ENCODE data around the gene GKN2.
"Not testable (repeated sequence)": the region's sequence is repeated elsewhere in the genome, so short reads cannot be mapped to it uniquely, and the experiment has no call there.

Gene GKN2

DNA sequence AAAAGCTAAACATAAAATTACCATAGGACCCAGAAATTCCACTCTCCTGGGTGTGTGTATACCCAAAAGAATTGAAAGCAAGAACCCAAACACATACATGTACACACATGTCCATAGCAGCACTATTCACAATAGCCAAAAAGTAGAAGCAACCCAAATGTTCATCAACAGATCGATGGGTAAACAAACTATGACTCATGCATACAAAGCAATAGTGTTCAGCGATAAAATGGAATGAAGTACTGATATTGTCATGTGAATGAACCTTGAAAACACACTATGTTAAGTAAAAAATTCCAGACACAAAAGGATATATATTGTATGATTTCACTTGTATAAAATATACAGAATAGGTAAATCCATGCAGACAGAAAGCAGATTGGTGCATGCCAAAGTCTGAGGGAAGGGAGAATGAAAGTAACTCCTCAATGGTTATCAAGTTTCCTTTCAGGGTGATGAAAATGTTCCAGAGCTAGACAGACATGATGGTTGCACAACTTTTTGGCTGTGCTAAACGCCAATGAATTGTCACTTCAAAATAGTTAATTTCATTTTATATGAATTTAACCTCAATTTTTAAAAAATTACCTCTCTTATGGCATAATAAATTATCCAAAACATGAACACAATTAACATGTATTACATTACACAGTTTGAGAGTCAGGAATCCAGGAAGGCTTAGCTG, 35.5 kb downstream of the GKN2 start:
- no peak for DNase-seq

- DNase-seq = no peak
Measured at GRCh38 chr2:68916226-68916625, 36.5 kb downstream of the GKN2 start.

DNA sequence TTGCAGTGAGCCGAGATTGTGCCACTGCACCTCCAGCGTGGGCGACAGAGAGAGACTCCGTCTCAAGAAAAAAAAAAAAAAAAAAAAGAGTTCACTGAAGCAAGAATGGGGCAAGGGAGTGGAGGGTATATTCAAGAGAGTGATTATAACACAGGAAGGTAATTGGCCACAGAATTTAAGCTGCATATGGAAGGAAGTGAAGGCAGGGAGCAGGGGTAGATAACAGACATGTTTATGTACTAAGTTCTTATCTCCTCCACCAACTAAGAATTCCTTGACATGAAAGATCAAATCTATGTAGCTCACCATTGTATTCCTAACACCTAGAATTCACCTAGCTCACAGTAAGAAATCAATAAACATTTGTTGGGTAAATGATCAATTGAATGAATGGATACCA, 37.3 kb downstream of the GKN2 start:
- no peak for DNase-seq

- DNase-seq = no peak
Measured at GRCh38 chr2:68913359-68913758, 39.3 kb downstream of the GKN2 start.

DNA sequence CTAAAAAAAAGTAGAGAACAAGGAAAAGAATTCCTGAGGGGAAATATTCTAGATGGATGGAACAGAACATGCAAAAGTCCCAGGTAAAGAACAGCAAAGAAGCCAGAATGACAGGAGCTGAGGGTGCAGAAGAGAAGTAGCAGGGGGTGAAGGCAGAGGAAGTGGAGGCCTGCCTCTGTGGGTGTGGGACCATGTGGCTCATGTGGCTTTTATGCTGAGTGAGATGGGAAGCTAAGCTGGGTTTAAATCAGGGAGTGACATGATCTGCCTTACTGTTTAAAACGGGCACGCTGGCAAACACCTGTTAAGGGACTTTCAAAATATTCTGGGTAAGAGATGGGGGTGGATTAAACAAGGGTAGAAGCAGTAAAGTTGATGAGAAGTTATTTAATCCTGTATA, 40.0 kb downstream of the GKN2 start:
- no peak for DNase-seq

GRCh38 chr2:68912111-68912510, 40.6 kb downstream of the GKN2 start:
- no peak for DNase-seq

DNA sequence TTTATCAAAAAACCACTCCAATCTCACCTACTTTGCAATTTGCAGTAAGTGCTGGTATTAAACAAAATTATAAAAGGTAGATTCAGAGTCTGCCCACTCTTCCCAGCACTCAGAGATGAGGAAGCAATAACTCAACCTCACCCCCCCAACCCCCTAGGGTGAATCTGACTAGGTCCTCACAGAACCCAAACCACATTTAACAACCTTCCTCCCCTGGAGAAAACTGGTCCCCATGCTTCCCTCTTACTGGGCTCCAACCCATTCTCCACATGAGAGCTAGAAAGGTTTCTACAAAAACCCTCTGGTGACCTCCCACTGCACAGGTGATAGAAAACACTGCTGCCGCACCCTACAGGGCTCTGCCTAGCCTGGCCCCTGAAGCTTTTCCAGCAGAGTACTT, 41.0 kb downstream of the GKN2 start:
- no peak for DNase-seq

GRCh38 chr2:68911246-68911645, 41.4 kb downstream of the GKN2 start:
- no peak for DNase-seq

DNA sequence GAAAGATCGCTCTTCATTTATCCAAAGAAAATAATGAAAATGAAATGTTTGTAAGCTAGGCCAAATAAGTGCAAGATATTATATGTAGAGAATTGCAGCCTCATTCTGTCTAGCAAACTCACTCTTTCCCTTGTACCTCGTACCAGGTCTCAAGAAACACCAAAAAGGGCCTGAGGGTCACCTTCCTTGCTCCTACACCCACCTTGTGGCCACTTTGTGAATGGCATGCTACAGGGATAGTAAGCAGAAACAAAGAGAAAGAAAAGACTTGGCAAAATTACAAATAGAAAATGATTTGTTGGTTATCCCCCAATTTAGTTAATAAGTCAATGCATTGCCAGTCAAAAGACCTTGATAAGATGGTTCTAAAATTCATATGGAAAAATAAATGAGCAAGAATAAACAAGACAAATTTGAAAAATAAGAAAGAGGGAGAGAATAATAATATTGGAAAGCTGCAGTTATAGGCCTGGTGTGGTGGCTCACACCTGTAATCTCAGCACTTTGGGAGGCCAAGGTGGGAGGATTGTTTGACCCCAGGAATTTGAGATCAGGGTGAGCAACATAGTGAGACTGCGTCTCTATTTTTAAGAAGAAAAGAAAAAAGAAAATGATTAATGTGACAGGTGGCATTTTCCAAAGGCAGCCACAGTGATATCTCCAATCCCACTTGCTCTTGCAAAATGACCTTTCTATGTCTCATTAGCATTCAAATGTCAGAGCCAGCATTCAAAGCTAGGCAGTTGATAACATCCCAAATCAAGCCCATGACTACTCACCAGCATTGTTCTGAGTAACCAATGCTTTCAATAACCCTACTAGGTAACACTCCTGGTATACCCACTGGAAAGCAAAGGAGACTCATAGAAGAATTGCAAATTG, 42.7 kb downstream of the GKN2 start:
- DNase-seq = no peak

- DNase-seq = no peak
Measured at GRCh38 chr2:68908392-68908970, 44.2 kb downstream of the GKN2 start.

GRCh38 chr2:68907920-68908253, 44.8 kb downstream of the GKN2 start:
- no peak for DNase-seq

DNA sequence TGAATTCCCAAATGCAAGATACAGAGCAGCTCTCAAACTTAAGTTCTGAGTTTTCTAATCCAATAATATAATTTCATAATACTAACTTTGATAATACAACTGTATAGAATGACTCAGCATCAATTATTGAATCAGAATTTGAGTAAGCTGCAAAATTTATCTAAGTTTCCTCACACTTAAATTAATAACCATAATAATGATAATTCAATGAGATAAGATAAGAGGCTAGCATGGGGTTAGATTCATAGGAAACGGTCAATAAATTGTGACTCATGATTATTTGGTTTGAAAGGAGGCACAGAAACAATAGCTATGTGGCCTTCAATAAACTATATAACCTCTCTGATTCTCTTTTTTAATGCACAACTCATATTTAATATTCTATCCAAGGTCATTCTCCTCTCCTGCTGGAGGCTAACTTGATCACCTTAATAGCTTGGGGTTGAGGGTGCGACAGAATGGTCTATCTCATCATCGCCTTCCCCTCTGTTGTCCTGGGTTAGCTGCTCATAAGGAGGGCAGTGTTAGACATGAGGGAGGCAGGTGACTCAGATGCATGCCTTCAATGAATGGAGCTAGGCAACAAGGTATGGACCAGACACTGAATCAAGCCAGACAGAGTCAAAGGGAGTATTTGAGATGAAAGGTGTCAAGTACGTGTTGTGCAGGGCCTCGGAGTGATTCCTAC, 45.3 kb downstream of the GKN2 start:
- DNase-seq = no peak

DNA sequence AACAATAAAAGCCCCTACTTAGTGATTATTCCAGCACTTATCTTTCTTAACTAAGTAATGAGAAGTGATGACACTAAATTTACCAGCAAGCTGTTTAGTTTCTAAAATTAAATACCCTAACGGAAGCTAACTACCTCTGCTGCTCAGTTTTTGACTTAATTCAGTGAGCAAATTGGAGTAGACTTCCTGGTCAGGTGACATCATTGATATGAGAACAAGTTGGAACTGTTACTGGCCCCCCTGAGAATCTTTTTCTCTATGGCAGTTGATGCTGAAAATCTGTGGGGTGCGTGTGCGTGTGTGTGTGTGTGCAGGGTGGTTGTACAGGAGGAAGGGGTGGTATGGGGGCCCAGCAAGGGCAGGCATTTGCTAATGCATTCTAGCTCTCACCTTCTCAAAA, 46.0 kb downstream of the GKN2 start:
- no peak for DNase-seq

DNA sequence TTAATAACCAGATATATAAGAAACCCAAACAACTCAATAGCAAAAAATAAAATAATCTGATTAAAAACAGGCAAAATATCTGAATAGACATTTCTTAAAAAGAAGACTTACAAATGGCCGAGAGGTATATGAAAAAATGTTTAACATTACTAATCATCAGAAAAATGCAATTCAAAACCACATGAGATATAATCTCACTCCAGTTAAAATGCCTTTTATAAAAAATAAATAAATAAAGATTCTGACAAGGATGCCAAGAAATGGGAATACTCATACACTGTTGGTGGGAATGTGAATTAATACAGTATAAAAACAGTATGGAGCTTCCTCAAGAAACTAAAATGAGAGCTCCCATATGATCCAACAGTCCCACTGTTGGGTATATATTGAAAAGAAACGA, 47.6 kb downstream of the GKN2 start:
- no peak for DNase-seq

DNA sequence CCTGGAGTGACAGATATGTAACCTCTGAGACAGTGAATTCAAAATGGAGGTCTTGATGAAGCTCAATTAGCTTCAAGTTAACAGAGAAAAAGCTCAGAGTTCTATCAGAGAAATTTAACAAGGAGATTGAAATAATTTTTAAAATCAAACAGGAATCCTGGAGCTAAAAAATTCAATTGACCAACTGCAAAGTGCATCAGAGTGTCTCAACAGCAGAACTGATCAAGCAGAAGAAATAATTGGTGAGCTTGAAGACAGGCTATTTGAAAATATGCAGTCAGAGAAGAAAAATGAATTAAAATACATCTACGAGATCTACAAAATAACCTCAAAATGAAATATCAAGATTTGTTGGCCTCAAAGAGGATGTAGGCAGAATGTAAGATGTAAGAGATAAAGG, 51.1 kb downstream of the GKN2 start:
- DNase-seq = no peak

DNA sequence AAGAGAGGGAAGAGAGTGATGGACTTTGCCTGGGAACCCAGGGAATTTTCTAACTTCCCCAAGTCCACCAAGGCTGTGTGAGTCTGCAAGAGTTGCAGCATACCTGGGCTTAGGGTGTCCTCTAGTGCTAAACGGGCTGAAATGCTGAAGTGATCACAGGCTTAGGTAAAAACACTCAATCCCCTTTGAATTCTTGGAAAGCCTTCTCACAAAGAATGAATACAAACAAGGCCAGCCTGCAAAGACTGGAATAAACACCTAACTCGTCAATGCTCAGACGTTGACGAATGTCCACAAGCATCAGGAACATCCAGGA, 51.5 kb downstream of the GKN2 start:
- no peak for DNase-seq

GRCh38 chr2:68900496-68901198, 52.0 kb downstream of the GKN2 start:
- DNase-seq = no peak

DNA sequence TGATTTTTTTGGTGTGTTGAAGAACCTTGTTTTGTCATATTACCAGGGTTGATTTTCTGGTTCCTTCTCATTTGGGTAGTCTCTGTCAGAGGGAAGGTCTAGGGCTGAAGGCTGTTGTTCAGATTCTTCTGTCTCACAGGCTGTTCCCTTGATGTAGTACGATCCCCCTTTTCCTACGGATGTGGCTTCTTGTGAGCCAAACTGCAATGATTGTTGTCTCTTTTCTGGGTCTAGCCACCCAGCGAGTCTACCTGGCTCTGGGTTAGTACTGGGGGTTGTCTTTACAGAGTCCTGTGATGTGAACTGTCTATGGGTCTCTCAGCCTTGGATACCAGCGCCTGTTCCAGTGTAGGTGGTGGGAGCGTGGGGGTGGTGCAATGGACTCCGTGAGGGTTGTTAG, 56.7 kb downstream of the GKN2 start:
- DNase-seq = not testable (repeated sequence)

All from activated gamma-delta T cell (primary cell).